Osteoblast (primary cell): Measurements from ENCODE around the gene PBX4. TPM values are rescaled to one million over a fixed set of nuclear protein-coding genes. Genes with fewer than 3 reads are reported as not detected.

Source experiments
- DNase-seq: peaks from one replicate; pipeline ENCODE4 v3.0.0; 2011; ENCODE audit warnings: low spot score, mixed read lengths; ENCODE audit not compliant: insufficient read length; ENCODE audit errors: missing footprints
- H2AFZ ChIP-seq: 2 replicates; pipeline ENCODE4 v1.6.0; 2011; ENCODE audit warnings: mild to moderate bottlenecking, low read length
- H3K27ac ChIP-seq: 2 replicates; pipeline ENCODE4 v1.5.1; 2011; ENCODE audit warnings: mild to moderate bottlenecking, low read depth, low read length, moderate library complexity
- H3K27me3 ChIP-seq: 2 replicates; pipeline ENCODE4 v1.6.0; 2012; ENCODE audit warnings: mild to moderate bottlenecking, control low read depth, inconsistent platforms, low read length, moderate library complexity; ENCODE audit not compliant: insufficient read depth
- H3K36me3 ChIP-seq: 2 replicates; pipeline ENCODE4 v1.5.1; 2011; ENCODE audit warnings: mild to moderate bottlenecking, low read length, control low read depth, moderate library complexity; ENCODE audit not compliant: insufficient read depth
- H3K4me1 ChIP-seq: 2 replicates; pipeline ENCODE4 v1.5.1; 2011; ENCODE audit warnings: mild to moderate bottlenecking, low read length, control low read depth, moderate library complexity; ENCODE audit not compliant: insufficient read depth
- H3K4me2 ChIP-seq: 2 replicates; pipeline ENCODE4 v1.6.0; 2011; ENCODE audit warnings: mild to moderate bottlenecking, low read length; ENCODE audit not compliant: insufficient read depth
- H3K4me3 ChIP-seq: fragments of 200-600 bp; sonication (generic); 3 replicates; pipeline ENCODE4 v1.5.1; 2012; ENCODE audit warnings: mild to moderate bottlenecking, low read length, inconsistent platforms; ENCODE audit not compliant: insufficient read depth
- H3K79me2 ChIP-seq: 2 replicates; pipeline ENCODE4 v1.6.0; 2012; ENCODE audit warnings: mild to moderate bottlenecking, low read length, control low read depth, inconsistent platforms; ENCODE audit not compliant: insufficient read depth
- H3K9me3 ChIP-seq: 2 replicates; pipeline ENCODE4 v1.5.1; 2011; ENCODE audit warnings: low read depth, low read length, control low read depth
- H4K20me1 ChIP-seq: 2 replicates; pipeline ENCODE4 v1.6.0; 2012; ENCODE audit warnings: mild to moderate bottlenecking, low read length, control low read depth; ENCODE audit not compliant: insufficient read depth
- total RNA-seq: library from RNA; depleted of rRNA; stranded (reverse); fragments of >200 nt; gene quantifications from 2 replicates; pipeline ENCODE4 v1.2.3, GENCODE V29; 2012
- TF ChIP-seq, protein P1 (sequence below): IDR thresholded peaks from 2 replicates; pipeline ENCODE4 v1.5.1; 2011; ENCODE audit warnings: mild to moderate bottlenecking, low read depth, low read length, moderate library complexity; ENCODE audit errors: extremely low read depth

PBX4 gene
- total RNA-seq, 1 donor = 0.36 TPM

DNA sequence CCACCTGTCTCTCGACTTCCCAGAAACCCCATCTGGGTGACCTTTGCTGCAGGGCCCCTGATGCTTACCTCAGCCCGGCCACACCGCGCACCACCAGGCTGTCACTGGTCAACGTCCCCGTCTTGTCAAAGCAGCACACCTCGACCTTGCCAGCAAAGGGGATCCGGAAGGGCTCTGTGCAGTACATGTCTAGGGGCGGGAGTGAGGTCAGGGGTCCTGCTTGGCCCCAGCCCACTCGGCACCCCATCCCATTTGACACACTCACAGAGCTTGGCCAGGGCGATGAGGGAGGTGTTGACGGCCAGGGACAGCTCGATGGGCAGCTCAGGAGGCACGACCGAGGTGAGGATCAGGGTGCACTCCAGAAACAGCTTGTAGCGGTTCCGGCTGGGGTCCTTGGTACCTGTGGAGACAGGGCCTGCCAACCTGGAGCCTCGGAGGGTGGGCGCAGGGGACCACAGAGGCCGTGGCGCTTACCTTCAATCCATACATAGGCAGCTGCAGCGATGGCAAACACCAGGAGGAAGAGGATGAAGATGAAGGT lies 36.6 kb upstream of the PBX4 start:
- DNase-seq = peak; percentile 68
- Histone ChIP-seq H2AFZ (no peak overlapping the region), H3K79me2 (peaks cover 12% of the 10 kb centered on the region), H3K4me2 (no peak overlapping the region), H3K9me3 (no peaks in the 10 kb centered on the region), H3K4me1 (no peaks in the 10 kb centered on the region), H3K4me3 (no peak overlapping the region), H3K36me3 (peaks cover 75% of the 10 kb centered on the region), H4K20me1 (peaks cover 4% of the 10 kb centered on the region), H3K27me3 (no peaks in the 10 kb centered on the region), H3K27ac (no peak overlapping the region)
- TF ChIP-seq, protein P1, sequence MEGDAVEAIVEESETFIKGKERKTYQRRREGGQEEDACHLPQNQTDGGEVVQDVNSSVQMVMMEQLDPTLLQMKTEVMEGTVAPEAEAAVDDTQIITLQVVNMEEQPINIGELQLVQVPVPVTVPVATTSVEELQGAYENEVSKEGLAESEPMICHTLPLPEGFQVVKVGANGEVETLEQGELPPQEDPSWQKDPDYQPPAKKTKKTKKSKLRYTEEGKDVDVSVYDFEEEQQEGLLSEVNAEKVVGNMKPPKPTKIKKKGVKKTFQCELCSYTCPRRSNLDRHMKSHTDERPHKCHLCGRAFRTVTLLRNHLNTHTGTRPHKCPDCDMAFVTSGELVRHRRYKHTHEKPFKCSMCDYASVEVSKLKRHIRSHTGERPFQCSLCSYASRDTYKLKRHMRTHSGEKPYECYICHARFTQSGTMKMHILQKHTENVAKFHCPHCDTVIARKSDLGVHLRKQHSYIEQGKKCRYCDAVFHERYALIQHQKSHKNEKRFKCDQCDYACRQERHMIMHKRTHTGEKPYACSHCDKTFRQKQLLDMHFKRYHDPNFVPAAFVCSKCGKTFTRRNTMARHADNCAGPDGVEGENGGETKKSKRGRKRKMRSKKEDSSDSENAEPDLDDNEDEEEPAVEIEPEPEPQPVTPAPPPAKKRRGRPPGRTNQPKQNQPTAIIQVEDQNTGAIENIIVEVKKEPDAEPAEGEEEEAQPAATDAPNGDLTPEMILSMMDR = no peak

DNA sequence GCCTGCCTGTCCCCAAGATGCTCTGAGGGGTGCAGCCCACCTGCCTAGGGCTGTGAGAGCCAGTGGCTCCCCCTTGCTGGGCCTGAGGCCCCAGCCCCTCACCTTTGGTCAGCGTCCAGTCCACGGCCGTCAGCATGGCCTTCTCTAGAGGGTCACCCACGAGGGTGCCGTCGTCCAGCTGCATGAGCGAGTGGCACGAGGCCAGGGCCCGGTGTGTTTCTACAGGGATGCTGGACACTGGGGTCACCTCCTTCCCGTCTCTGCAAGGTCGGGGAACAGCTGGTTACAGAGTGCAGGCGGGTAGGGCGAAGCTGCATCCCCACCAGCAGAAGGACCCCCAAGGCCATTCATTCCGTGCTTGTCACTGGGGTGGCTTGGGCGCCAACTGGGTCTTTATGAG lies 36.0 kb upstream of the PBX4 start:
- no peak overlapping the region for H3K27ac ChIP-seq

DNA sequence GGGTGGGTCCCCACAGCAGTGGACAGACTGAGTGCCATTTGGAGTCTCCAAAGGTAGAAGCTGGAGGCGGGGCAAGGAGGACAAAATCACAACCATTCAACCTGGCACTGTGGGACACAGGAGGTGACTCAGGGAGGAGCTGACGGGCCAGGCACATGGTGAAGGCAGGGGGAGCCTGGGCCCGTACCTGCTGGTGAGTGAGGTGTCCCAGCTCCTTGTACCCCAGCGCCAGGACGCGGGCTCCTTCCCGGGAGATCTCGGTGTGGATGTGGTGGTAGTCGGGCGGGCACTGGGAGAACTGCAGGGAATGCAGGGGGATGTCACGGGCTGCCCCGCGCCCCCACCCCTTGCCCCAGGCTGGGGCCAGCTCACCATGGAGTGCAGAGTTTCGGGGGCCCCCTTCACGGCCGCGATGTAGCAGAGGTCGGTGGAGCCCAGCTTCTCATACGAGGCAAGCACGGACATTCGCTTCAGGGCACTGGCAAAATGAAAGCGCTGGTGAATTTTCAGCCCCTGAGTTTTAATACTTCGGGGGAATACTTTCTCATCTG lies 35.2 kb upstream of the PBX4 start:
- no peaks in the 10 kb centered on the region for H3K9me3 ChIP-seq

More for the DNA sequence above, 36.0 kb upstream of the PBX4 start:
- DNase-seq = peak; percentile 50
- Histone ChIP-seq H3K36me3 (peaks cover 77% of the 10 kb centered on the region), H3K4me2 (no peak overlapping the region), H4K20me1 (peaks cover 4% of the 10 kb centered on the region), H3K4me3 (no peak overlapping the region), H3K9me3 (no peaks in the 10 kb centered on the region), H3K27me3 (no peaks in the 10 kb centered on the region), H3K4me1 (no peaks in the 10 kb centered on the region), H3K79me2 (peaks cover 5% of the 10 kb centered on the region), H2AFZ (no peak overlapping the region)
- TF ChIP-seq, protein P1 = no peak

More for the DNA sequence above, 35.2 kb upstream of the PBX4 start:
- Histone ChIP-seq H3K4me1 (no peaks in the 10 kb centered on the region), H3K27me3 (no peaks in the 10 kb centered on the region), H4K20me1 (peaks cover 4% of the 10 kb centered on the region), H3K79me2 (peaks cover 4% of the 10 kb centered on the region), H2AFZ (no peak overlapping the region), H3K27ac (no peak overlapping the region), H3K4me2 (no peak overlapping the region), H3K36me3 (peaks cover 78% of the 10 kb centered on the region), H3K4me3 (no peak overlapping the region)
- DNase-seq = peak; percentile 71
- TF ChIP-seq, protein P1 = no peak
